ENCODE measurements around the gene PTBP3.
"Not testable (repeated sequence)": the region's sequence is repeated elsewhere in the genome, so short reads cannot be mapped to it uniquely, and the experiment has no call there.

DNA sequence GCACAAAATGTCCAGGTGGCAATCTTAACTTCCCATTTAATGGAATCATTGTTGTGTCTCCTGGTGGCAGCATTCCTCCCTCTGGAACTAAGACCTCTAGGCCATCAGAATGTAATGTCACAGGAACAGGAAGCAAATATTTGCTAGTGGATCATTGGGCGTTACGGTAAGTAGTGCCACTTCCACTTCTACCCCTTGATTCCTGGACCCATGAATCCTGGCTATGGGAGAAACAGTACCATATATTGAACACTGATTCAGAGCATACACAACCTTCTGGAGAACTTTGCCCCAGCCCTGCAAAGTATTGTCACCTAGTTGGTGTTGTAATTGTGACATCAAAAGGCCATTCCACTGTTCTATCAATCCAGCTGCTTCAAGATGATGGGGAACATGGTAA, 40.8 kb upstream of the PTBP3 start:
- peak; percentile 49 for TF ChIP-seq CTCF (CRISPR knock-in tag; IDR thresholded peaks at IDR 0.05)
- not testable (repeated sequence) for TF ChIP-seq NFRKB (IDR thresholded peaks at IDR 0.05); ZNF512 (CRISPR knock-in tag; IDR thresholded peaks at IDR 0.05); NR3C1 (CRISPR knock-in tag; IDR thresholded peaks at IDR 0.05); FOXA1 (IDR thresholded peaks at IDR 0.05); ZFP82 (CRISPR knock-in tag; IDR thresholded peaks at IDR 0.05; ENCODE audit: borderline replicate concordance)
- TF ChIP-seq, protein P1, sequence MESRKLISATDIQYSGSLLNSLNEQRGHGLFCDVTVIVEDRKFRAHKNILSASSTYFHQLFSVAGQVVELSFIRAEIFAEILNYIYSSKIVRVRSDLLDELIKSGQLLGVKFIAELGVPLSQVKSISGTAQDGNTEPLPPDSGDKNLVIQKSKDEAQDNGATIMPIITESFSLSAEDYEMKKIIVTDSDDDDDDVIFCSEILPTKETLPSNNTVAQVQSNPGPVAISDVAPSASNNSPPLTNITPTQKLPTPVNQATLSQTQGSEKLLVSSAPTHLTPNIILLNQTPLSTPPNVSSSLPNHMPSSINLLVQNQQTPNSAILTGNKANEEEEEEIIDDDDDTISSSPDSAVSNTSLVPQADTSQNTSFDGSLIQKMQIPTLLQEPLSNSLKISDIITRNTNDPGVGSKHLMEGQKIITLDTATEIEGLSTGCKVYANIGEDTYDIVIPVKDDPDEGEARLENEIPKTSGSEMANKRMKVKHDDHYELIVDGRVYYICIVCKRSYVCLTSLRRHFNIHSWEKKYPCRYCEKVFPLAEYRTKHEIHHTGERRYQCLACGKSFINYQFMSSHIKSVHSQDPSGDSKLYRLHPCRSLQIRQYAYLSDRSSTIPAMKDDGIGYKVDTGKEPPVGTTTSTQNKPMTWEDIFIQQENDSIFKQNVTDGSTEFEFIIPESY (CRISPR knock-in tag; IDR thresholded peaks at IDR 0.05) = not testable (repeated sequence)
- 0 out of 2 replicates have a peak, but pooled peaks have one; percentile 7 for TF ChIP-seq ZNF24 (IDR thresholded peaks at IDR 0.05)
- peak; percentile 71 for TF ChIP-seq FOXA1 (CRISPR knock-in tag; IDR thresholded peaks at IDR 0.05)
- TF ChIP-seq, protein P2, sequence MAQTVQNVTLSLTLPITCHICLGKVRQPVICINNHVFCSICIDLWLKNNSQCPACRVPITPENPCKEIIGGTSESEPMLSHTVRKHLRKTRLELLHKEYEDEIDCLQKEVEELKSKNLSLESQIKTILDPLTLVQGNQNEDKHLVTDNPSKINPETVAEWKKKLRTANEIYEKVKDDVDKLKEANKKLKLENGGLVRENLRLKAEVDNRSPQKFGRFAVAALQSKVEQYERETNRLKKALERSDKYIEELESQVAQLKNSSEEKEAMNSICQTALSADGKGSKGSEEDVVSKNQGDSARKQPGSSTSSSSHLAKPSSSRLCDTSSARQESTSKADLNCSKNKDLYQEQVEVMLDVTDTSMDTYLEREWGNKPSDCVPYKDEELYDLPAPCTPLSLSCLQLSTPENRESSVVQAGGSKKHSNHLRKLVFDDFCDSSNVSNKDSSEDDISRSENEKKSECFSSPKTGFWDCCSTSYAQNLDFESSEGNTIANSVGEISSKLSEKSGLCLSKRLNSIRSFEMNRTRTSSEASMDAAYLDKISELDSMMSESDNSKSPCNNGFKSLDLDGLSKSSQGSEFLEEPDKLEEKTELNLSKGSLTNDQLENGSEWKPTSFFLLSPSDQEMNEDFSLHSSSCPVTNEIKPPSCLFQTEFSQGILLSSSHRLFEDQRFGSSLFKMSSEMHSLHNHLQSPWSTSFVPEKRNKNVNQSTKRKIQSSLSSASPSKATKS (CRISPR knock-in tag; IDR thresholded peaks at IDR 0.05) = not testable (repeated sequence)
- TF ChIP-seq, protein P3, sequence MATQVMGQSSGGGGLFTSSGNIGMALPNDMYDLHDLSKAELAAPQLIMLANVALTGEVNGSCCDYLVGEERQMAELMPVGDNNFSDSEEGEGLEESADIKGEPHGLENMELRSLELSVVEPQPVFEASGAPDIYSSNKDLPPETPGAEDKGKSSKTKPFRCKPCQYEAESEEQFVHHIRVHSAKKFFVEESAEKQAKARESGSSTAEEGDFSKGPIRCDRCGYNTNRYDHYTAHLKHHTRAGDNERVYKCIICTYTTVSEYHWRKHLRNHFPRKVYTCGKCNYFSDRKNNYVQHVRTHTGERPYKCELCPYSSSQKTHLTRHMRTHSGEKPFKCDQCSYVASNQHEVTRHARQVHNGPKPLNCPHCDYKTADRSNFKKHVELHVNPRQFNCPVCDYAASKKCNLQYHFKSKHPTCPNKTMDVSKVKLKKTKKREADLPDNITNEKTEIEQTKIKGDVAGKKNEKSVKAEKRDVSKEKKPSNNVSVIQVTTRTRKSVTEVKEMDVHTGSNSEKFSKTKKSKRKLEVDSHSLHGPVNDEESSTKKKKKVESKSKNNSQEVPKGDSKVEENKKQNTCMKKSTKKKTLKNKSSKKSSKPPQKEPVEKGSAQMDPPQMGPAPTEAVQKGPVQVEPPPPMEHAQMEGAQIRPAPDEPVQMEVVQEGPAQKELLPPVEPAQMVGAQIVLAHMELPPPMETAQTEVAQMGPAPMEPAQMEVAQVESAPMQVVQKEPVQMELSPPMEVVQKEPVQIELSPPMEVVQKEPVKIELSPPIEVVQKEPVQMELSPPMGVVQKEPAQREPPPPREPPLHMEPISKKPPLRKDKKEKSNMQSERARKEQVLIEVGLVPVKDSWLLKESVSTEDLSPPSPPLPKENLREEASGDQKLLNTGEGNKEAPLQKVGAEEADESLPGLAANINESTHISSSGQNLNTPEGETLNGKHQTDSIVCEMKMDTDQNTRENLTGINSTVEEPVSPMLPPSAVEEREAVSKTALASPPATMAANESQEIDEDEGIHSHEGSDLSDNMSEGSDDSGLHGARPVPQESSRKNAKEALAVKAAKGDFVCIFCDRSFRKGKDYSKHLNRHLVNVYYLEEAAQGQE (IDR thresholded peaks at IDR 0.05; ENCODE audit: borderline replicate concordance in 1 of 2, low read depth in 1 of 2, low read length in 2 of 2) = not testable (repeated sequence)
